EH (cell line): ENCODE data around the gene HTN1.
"Not testable (repeated sequence)": the region's sequence is repeated elsewhere in the genome, so short reads cannot be mapped to it uniquely, and the experiment has no call there.

Experiments used
- DNase-seq: peaks from one replicate; pipeline ENCODE4 v3.0.0-alpha.2; 2015; ENCODE audit warnings: low read depth

Gene HTN1

DNA sequence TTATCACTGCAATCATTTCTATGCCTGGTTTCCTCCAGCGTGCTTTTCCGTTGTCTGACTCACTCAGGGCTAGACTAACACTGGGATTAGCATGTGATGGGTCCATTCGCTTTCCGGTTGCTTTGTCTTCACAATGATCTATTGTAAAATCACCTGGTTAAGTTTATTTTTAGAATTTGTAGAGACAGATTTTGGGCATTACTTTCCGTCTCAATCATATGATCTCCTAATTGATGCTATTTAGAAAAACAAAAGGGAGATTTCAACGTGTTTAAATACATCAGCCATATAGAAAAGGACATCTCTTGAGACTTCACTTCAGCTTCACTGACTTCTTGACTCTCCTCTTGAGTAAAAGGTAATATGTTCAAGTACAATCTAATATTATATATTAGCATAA lies at the start of gene HTN1:
Gene HTN1 (plus strand): TSS at position 301 of the 400 bp plus-strand sequence. CDS start 2,639 bp downstream, outside the sequence.
- not testable (repeated sequence) for DNase-seq

DNA sequence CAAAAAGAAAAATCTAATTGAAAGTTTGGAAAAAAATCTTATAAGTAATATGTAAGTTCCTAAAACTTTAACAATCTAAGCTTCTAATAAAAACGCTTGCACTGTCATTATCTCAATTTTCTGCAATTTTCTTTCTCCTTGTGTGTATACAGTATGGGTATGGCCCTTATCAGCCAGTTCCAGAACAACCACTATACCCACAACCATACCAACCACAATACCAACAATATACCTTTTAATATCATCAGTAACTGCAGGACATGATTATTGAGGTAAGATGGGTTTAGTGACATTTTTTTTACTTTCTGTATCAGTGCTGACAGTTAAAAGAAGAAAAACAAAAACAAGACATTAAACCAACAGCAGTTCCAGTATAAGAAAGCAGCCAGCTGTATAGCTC lies 49.5 kb upstream of the HTN1 start:
- no peak for DNase-seq

DNA sequence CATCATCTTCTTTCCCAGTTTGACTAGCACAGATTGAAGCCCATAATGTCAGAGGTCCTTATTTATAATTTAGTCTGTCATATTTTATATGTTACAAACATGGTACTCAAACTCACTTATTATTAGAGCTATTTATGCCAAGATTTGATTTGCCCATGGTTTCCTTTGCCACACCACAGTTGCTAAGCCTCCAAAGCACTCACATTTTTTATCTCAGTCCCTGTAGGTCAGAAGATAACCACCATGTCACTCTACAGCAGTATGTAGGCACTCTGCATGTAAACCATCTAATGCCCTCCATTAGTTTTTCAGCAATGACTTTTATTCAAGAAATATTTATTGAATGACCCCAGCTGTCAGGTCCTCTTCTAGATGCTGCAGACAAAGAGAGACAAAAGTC lies 47.7 kb upstream of the HTN1 start:
- no peak for DNase-seq

DNA sequence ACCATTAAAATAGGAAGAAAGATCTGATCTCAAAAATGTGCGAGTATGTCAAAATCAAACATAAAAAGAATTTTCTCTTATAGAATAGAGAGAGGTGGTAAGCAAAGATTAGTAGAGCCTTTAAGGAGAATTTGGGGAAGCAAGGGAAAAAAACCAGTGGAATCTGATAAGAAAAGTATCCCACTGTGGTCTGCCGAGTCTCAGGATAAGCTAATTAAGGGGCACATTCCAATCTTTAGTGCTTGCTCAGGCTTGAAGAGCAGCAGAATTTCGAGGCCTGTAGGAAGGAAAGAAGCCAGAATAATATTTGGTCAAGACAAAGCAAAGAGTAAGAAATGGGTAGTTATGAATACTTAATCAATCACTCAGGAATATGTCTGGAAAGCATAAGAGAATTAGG lies 41.5 kb upstream of the HTN1 start:
- no peak for DNase-seq

DNA sequence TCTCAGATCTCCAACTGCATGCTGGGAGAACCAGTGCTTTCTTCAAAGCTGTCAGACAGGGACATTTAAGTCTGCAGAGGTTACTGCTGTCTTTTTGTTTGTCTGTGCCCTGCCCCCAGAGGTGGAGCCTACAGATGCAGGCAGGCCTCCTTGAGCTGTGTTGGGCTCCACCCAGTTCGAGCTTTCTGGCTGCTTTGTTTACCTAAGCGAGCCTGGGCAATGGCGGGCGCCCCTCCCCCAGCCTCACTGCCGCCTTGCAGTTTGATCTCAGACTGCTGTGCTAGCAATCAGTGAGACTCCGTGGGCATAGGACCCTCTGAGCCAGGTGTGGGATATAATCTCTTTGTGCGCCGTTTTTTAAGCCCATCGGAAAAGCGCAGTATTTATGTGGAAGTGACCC lies 31.2 kb upstream of the HTN1 start:
- not testable (repeated sequence) for DNase-seq

DNA sequence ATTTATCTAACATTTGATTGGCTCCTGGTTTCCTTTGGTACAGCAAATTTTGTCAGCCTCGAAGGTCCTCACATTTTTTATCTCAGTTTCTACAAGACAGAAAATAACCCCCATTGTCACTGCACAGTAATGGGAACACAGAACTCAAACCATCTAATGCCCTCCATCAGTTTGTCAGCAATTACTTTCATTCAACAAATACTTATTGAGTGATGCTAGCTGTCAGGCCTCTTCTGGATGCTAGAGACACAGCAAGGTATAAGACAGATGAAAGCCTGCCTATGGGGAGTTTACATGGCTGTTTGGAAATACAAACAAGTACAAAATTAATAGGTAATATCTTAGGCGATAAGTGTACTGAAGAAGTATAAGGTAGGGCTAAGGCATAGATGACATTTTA lies 27.0 kb upstream of the HTN1 start:
- no peak for DNase-seq

DNA sequence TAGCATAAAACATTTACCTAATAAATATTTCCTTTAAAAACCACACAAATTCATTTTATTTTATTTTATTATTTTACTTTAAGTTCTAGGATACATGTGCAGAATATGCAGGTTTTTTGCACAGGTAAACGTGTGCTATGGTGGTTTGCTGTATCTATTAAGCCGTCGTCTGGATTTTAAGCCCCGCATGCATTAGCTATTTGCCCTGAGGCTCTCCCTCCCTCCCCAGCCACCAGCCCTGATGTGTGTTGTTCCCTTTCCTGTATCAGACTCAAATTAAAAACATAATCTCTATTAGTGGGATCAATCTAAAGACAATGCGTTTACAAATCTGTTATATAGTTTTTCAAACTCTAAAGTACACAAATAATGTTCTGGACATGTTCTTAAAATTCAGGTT lies 23.2 kb upstream of the HTN1 start:
- DNase-seq = no peak

DNA sequence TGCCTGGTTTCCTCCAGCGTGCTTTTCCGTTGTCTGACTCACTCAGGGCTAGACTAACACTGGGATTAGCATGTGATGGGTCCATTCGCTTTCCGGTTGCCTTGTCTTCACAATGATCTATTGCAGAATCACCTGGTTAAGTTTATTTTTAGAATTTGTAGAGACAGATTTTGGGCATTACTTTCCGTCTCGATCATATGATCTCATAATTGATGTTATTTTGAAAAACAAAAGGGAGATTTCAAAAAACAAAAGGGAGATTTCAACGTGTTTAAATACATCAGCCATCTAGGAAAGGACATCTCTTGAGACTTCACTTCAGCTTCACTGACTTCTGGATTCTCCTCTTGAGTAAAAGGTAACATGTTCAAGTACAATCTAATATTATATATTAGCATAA lies 22.1 kb upstream of the HTN1 start, which contains the start of gene HTN3:
Gene HTN3 (plus strand): TSS at position 301 of the 400 bp plus-strand sequence. CDS start 2,282 bp downstream, outside the sequence.
- DNase-seq = not testable (repeated sequence)

DNA sequence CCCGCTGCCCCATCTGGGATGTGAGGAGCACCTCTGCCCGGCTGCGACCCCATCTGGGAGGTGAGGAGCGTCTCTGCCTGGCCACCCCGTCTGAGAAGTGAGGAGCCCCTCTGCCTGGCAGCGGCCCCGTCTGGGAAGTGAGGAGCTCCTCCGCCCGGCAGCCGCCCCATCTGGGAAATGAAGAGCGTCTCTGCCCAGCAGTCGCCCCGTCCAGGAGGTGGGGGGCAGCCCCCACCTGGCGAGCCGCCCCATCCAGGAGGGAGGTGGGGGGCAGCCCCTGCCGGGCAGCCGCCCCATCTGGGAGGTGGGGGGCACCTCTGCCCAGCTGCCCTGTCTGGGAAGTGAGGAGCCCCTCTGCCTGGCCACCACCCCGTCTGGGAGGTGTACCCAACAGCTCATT lies 12.7 kb upstream of the HTN1 start:
- not testable (repeated sequence) for DNase-seq

DNA sequence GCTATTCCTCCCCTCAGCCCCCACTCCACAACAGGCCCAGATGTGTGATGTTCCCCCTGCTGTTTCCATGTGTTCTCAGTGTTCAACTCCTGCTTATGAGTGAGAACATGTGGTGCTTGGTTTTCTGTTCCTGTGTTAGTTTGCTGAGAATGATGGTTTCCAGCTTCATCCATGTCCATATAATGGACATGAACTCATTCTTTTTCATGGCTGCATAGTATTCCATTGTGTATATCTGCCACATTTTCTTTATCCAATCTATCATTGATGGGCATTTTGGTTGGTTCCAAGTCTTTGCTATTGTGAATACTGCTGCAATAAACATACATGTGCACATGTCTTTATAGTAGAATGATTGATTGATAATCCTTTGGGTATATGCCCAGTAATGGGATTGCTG lies 10.3 kb upstream of the HTN1 start:
- DNase-seq = not testable (repeated sequence)

DNA sequence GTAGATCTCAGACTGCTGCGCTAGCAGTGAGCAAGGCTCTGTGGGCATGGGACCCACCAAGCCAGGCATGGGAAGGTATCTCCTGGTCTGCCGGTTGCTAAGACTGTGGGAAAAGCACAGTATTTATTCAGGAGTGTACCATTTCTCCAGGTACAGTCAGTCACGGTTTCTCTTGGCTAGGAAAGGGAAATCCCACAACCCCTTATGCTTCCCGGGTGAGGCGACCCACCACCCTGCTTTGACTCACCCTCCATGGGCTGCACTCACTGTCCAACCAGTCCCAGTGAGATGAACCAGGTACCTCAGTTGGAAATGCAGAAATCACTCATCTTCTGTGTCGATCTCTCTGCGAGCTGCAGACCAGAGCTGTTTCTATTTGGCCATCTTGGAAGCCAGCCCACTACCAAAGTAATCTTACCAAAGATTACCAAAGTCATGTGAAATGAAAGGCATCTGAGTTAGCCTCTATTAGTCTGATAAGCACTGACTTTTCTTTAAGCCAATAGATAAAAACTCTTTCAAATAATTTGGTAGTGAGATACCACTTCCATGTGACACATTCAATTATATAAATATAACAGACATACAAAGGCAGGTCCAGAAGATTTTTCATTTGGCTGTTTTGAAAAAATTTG lies 8.5 kb upstream of the HTN1 start:
- DNase-seq = no peak

DNA sequence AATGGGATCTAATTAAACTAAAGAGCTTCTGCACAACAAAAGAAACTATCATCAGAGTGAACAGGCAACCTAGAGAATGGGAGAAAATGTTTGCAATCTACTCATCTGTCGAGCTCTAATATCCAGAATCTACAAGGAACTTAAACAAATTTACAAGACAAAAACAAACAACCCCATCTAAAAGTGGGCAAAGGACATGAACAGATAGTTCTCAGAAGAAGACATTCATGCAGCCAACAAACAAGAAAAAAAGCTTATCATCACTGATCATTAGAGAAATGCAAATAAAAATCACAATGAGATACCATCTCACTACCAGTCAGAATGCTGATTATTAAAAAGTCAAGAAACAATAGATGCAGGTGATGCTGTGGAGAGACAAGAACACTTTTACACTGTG lies 6.3 kb downstream of the HTN1 start:
- DNase-seq = not testable (repeated sequence)

DNA sequence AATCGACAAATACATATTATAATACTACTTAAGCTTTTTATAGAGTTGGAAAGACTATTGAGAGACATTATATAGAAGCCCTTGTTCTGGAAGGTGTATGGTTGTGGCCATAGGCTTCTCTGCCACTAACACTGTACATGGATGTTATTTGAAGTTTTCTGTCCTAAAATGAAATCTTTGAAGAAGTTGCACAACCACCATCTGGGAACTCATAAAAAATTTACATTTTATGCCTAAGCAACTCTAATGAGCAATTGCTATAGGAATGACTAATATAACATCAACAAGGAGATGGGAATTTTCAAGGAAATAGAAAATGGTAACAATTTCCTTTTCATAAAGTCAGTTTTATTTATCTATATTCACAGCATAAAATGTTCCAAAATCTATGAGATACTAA lies 7.4 kb downstream of the HTN1 start:
- no peak for DNase-seq

DNA sequence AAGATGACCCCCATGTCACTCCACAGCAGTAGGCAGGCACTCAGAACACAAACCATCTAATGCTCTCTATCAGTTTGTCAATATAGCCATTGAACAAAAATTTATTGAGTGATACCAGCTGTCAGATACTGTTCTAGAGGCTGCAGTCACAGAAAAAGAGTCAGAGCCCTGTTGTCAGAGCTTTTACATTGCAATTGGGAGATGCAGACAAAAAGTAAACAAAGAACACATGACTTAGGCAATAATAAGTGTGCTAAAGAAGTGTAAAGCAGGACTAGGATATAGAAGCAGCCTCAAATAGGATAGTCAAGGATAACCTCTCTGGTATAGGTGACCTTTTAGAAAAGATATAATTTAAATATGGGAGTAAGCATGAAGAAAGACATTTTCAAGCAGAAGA lies 8.9 kb downstream of the HTN1 start:
- DNase-seq = no peak

DNA sequence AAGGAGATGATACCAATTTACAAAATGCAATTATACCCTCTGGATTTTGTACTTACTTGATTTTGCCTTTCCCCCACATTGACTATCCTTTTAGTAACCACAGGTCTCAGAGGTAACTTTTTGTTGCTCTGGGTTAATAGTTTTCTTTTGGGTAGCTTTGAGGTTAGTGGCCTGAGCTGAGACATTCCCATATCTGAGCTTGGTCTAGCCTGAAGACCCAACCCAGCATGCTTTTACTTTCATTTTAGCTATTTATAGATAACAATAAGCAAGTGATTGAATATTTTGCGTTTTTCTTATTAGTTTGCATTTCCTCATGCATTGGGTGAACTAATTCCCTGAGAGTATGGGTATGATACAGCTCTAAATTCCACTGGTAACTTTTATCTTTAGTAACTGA lies 11.8 kb downstream of the HTN1 start:
- no peak for DNase-seq

DNA sequence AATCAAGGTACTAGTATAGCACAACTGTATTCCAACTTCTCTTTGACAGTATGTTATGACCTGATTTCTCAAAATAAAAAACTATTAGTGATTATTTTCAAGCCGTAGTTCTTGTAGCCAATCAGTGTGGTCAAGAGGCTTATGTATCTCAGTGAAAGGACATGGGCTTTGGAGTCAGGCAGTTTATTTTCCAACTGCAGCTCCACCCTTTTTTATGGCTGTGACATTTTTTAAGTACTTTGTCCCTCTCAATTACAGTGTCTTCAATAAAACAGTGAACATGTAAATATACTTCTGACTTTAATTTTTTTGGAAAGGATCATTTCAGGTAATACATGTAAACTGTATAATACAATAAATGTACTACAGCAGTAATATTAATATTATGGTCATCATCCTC lies 30.0 kb downstream of the HTN1 start:
- DNase-seq = no peak

DNA sequence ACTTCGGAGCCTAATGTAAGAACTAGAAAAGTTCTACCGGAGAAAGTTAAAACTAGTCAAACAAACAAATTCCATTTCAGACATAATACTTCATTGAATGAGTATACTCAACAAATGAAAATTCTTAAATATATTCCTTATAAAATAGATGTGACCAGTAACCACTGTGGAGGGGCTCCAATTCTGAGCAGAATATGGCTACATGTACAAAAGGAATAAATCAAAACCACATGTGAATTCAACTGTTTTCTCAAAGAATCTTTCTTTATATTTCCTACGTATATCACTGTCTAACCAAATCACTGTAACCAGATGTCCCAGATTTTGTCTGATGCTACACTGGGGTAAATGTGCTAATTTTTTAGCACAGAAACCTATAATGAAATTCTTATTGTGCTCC lies 49.0 kb downstream of the HTN1 start:
- no peak for DNase-seq
